GM18498 (cell line): Measurements from ENCODE around the gene RBM12.
A peak's percentile ranks its signal among the peaks of the same experiment; 100 is the strongest.
"Not testable (repeated sequence)": the region's sequence is repeated elsewhere in the genome, so short reads cannot be mapped to it uniquely, and the experiment has no call there.

Experiments
- ATAC-seq: cut with Tn5 transposase; IDR thresholded peaks from one replicate; pipeline ENCODE4 v1.9.1; 2021; ENCODE audit warnings: mild to moderate bottlenecking, moderate library complexity; ENCODE audit not compliant: unreplicated experiment

Gene RBM12, protein sequence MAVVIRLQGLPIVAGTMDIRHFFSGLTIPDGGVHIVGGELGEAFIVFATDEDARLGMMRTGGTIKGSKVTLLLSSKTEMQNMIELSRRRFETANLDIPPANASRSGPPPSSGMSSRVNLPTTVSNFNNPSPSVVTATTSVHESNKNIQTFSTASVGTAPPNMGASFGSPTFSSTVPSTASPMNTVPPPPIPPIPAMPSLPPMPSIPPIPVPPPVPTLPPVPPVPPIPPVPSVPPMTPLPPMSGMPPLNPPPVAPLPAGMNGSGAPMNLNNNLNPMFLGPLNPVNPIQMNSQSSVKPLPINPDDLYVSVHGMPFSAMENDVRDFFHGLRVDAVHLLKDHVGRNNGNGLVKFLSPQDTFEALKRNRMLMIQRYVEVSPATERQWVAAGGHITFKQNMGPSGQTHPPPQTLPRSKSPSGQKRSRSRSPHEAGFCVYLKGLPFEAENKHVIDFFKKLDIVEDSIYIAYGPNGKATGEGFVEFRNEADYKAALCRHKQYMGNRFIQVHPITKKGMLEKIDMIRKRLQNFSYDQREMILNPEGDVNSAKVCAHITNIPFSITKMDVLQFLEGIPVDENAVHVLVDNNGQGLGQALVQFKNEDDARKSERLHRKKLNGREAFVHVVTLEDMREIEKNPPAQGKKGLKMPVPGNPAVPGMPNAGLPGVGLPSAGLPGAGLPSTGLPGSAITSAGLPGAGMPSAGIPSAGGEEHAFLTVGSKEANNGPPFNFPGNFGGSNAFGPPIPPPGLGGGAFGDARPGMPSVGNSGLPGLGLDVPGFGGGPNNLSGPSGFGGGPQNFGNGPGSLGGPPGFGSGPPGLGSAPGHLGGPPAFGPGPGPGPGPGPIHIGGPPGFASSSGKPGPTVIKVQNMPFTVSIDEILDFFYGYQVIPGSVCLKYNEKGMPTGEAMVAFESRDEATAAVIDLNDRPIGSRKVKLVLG

DNA sequence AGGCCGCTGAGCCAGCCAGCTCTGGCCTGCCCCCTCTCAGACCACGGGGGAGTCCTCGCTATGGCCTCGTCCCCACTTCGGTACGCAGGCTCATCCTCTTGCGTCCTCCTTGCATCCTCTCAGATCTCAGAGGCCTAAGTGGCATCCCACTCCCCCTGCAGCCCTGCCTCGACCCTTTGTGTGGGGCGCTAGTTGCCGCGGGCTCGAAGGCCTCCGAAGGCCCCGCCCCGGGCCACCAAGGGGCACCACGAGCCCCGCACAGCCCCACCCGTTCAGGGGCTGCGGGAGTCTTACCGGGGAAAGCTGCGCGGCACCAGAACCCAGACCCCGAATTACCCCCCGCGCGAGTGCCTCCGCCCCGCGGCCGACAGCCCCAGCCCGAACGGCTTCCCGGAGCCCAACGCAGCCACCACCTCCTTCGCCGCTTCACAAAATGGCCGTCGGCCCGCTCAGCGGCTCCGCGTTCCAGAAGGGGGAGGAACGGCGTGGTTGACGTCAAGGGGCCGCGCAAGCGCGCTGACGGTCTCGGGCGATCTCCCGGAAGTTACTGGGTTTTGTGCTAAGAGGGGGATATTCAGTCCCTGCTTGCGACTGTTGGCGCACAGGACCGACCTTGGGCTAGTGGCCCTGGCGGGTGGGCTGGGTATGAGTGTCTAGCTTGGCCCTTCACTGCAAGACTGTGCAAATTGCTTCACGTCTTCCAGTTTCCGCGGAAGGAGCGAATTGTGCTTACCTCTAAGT, at the start of gene RBM12, which contains the start of gene CPNE1:
TSS of gene RBM12 (minus strand) at position 435 of the 741 bp plus-strand sequence. CDS start 9,578 bp downstream, outside the sequence.
TSS of gene CPNE1 (minus strand) at position 435 of the 741 bp plus-strand sequence. CDS start 31,977 bp downstream, outside the sequence.
- ATAC-seq = peak; percentile 70

GRCh38 chr20:35714127-35714526, 49.4 kb upstream of the RBM12 start:
- no peak for ATAC-seq

- ATAC-seq = not testable (repeated sequence)
Observed at GRCh38 chr20:35713120-35713519, 48.4 kb upstream of the RBM12 start.

- ATAC-seq = no peak
Observed at GRCh38 chr20:35711588-35712209, 47.0 kb upstream of the RBM12 start.

GRCh38 chr20:35710884-35711587, 46.3 kb upstream of the RBM12 start:
- ATAC-seq = no peak

DNA sequence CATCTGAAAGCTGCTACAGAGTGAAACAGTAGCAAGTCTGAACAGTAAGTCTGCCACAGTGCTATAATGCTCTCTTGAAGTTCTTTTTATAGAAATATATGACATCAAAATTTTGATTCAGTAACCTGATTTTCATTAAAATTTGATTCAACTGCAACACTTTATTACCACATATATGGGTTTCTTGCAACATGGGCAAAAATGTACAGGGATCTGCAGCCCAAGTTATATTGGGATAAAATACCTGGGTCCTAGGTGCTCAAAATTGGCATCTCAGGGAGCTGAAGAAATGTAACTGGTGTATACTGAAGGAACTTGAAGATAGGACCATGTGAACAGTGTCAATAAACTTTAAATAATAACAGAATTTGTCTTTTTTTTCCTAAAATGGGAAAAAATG, 45.3 kb upstream of the RBM12 start:
- ATAC-seq = no peak

DNA sequence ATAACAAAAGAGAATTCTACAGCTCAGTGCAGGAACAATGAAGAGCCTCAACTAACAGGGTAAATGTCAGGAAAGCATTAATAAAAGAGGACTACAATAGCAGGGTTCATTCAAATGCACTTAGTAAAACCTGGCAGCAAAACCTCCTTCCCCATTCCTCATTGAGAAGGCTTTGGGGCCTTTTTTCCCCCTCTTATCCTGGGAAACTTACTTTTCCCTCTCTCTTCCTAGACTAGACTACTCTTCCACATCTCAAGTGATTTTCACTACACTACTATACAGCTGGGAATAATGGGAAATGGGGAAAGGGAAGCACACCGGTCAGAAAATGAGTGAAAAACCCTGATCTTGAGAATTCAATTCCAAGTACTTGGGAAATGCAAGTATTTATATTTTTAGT, 44.6 kb upstream of the RBM12 start:
- ATAC-seq = no peak

DNA sequence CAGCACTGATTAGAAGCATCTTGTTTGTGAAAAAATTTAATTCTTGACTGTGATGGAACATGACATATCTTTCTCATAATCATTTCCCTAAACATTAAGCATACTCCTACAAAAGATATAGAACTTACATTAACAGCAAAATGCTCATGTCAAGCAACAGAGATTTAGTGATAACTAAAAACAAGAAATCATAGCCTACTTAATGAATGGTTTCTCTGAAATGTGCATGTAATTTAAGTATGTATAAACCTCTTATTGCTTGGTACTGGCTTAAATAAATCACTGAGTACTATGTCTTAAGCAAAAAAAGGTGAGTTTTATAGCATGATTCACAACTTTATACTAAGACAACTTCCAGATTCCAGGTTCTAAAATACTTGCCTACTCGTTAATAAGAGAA, 43.8 kb upstream of the RBM12 start:
- ATAC-seq = no peak

DNA sequence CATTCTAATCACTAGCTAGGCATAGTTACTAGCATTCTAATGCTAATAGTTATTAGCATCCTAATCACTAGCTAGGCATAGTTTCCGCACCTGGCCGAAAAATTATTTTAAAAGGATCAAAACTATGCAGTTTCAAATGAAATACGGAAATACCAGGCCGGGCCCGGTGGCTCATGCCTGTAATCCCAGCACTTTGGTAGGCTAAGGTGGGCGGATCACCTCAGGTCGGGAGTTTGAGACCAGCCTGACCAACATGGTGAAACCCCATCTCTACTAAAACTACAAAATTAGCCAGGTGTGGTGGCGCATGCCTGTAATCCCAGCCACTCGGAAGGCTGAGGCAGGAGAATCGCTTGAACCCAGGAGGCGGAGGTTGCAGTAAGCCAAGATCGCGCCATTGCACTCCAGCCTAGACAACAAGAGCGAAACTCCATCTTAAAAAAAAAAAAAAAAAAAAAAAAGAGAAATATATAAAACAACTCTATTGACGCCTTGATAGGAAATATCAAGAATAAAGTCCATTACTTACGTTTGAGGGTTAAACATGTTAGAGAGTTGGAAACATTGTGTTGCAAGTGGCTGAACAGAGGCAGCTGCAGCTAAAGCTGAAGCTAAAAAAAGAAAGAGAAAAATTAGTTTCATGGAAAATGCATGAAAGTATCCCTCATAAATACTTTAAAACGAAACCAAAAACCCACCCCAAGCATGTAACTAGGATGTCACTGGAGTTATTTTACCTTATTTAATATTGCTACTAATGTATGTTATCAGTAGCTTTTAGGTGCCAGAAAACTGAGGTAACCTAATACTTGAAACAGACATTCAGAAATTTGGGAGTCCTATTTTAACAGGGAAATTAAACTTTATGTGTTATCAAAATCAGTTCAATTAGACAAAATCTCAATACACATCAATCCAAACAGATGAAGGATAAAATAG, 42.2 kb upstream of the RBM12 start:
- not testable (repeated sequence) for ATAC-seq

GRCh38 chr20:35705894-35706293, 41.2 kb upstream of the RBM12 start:
- not testable (repeated sequence) for ATAC-seq

GRCh38 chr20:35704514-35705261, 40.0 kb upstream of the RBM12 start:
- no peak for ATAC-seq

GRCh38 chr20:35702824-35703695, 38.4 kb upstream of the RBM12 start:
- no peak for ATAC-seq

DNA sequence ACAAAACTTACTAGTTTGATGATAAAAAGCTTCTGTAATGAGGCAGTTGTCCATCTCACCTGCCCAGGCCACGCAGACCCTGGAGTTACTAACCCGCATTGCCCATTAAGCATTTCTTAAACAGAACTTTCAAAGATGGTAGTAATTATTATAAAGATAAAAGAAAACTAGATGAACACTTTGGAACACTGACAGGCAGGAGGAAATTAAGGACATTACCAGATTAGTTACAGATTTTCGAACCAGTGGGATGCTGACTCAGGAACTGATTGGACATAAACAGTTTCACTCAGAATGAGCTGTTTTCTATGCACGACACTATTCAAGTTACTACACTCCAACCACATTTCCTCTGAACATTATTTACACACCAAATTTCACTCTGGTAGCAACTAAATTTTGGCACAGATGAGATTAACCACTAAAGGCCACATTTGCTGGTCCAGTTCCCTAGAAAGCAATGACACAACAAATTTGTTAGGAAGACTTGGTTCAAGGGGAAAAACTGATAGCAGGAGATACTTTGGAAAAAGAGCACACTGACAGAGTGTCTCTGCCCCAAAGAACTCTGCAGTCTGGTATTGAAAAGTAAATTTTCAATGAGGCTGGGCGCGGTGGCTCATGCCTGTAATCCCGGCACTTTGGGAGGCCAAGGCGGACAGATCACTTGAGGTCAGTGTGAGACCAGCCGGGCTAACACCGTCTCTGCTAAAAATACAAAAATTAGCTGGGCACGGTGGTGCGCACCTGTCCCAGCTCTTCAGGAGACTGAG, 37.5 kb upstream of the RBM12 start:
- no peak for ATAC-seq

DNA sequence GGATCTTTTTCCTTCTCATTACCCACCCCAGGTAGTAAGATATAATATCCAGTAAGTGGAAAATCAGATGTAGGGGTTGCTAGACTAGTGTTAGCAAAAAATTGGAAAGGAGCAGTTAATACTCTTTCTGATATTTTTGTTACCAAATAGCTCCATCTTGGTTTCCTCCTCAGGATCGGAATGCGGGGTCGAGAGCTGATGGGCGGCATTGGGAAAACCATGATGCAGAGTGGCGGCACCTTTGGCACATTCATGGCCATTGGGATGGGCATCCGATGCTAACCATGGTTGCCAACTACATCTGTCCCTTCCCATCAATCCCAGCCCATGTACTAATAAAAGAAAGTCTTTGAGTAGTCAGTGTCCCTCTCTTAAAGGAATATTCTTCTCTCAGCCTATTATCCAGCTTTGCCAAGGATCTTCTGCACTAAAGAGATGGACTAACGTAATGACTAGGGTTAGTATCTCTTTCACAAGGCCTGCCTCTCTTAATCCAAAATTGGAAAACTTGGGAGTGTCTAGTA, 36.0 kb upstream of the RBM12 start:
- ATAC-seq = no peak

DNA sequence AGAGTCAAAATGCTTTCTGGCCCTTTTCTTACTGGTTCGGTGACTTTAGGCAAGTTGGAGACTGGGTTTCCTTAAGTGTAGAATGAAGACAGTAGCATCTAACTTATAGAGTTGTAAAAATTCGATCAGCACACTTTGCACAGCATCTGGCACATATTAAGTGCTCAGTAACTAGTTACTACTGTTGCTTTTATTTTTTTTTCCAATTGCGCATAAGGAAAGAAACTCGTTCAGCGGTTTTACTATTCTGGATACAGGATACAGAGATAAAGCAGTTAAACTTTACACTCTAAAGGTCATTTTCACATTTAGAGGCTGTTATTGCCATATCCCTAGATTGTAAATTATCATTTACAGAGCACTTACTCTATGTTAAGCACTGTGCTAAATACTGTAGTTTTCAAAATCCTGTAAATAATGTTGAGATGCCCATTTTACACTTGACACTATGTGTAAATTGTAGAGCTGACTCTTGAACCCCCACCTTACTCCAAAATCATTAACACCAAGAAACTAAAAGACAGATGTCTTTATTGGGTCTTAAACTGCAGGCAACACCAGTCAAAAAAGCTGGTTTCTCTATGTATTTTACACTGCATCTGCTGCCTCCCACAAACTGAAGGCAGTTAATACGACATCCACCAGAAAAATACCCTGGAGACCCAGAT, 35.4 kb upstream of the RBM12 start:
- no peak for ATAC-seq
